ENCODE data around the gene VAX1.

Gene VAX1

DNA sequence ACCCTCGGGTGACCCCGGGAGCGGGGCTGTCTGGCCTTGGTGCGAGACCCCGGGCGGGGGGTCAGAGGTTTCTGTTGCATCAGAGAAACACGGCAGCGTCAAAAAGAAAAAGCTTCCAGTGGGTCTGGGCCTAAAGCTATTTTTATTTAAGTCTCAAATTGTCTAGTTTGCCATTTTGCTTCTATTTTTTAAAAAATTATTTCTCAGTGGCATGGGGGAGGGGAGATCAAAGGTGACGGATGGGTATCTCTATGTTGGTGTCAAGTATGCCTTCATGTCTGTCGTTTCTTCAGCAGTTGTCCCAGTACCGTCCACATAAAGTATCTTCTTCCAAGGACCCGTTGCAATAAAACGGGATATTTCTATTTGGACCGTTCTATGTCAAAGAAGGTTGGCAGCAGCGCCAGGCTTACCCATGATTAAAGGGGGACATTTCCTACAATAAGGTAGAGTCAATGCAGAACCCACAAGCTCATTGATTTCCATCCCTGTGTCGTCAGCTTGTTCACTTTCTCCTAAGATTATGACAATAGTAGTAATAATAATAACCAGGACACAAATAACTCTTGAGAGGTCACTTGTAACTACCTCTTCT is 26.0 kb upstream of the VAX1 start:
- no peak for DNase-seq

DNA sequence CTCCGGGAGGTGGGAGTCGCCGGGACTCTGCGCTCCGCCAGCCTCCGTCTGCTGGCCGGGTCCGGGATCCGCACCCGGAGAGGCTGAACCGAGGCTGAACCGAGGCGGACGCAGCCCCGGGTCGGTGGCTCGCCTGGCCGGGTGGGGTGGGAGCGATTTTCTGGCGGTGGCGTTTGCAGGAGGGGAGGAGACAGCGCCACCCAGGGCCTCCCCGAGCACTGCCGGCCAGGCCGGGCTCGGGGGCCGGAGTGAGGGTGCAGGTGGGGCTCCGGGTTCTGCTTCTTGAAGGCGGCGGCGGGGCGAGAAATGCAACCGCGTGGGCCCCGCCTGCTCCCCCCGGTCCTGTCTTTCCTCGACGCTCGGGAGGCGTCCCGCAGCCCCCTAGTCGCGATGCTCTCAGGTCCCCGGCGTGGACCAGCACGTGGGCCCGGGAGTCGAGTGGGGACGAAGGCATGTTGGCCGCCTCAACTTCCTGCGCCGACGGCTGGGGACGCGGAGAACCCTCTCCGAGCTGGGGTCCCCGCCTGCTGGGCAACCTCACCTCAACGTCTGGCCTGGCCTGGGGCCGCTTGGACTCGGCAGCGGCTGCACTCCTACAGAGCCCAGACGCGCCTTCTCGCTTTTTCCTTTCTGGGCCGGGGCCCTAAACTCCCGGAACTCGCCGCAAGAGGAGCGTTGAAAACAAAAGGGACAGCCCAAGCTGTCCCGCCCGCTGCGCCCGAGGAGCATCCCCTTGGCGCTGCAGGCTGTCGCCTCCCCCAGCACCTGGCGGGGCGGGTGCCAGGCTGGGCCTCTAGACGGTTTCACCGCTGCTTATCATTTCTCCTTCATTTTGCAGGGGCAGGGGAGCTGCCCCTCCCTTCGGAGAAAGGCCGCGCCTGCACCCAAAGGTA is 25.2 kb upstream of the VAX1 start:
- DNase-seq = peak; percentile 17

DNA sequence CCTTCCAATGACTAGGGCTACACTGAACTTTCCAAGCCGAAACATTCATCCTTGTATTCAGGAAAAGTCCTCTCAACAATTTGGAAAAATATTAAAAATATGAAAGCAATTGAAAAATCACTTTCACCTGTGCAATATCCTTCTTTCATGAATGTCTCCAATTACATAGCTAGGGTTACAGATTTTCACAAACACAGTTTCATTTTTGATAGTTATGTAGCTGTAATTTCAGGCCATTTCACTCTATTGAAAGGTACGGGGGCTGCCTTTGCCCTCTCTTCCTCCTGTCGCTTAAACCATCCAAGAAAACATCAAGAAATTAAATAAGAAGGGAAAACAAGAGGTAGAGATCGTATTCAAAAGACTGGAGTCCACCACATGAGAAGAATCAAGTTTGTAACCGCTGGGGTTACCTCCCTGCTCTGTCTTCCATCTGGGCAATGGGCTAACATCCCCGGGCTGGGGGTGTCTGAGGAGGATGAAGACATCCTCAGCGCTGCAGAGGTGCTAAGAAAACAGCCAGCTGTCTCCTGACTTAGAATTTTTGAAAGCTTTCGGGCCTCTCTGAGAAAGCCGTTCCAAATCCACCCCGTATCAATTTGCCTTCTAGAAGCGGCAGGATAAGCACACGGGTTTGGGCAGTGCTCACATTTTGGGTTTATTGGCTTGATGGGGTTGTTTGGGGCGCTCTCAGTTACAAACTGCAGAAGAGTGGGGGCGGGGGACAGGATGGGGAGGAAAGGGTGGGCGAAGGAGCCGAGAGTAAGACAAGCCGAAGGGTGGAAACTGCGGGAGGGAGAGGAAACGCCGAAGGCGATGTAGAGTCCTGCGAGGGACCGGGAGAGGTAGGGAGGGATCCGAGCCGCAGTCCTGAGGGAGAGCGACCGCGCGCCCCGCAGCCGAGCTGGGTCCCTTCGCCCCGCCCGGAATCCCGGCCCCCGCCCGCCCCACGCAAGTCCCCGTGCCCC is 24.3 kb upstream of the VAX1 start:
- no peak for DNase-seq

DNA sequence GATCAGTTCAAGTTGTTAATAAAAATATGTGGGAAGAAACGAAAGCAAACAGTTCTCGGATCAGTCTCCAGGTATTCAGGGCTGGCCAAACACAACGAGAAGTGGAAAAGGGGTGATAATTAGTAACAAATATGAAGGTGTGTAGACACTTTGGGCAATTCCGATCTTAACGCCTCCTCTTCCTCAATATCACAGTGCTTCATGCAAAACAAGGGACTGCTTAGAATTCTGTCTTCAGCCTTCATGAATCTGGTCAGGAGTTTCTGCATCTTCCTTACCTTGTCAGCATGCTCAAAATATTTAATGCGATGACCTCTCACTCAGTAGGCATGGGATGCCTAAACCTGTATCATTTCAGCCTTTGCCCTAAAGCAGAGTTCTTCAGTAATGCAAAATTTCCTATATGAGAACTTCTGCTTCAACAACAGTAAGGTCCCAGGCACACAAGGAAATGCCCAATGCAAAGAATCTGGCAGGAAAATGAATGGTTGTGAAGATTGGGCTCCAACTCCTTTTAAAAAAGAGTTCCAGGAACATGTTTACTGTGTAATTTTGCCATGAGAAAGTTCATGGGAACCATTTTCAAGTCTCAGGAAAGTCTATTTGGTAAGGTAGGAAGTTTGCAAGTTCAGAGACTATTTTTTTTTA is 23.4 kb upstream of the VAX1 start:
- no peak for DNase-seq

DNA sequence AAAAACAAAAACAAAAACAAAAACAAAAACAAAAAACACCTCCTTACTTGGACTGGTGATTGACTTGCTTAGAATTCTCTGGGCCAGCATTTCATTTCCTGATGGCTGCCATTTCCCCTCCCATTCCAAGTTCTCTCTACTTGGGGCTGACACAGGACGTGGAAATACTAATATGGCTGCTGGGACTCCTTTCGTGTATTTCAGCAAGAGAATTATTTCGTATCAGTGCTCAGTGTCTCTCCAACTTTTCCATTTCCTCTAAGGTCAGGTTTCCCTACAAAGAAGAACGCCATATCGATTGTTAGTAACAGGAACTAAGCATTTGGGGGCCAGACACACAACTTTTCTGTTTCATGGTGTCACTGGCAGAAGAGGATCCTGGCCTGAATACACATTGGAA is 22.5 kb upstream of the VAX1 start:
- no peak for DNase-seq

DNA sequence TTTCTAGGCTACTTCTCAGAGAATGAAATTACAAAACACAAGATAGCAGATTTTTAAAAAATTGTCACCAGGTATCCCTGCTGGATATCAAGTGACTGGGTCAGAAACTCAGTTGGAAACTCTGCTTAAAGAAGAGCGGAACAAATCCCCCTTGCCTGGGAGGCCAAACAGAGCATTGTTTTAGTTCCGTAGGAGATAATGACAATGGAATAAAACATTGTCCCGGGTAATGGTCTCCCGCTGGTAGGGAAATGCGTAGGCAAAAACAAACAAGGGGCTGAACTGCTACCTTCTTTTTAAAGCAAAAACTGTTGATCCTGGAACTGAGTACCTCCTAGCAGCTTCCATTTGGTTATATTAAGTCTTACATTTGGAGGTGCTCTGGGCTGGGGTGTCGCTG is 21.3 kb upstream of the VAX1 start:
- no peak for DNase-seq

DNA sequence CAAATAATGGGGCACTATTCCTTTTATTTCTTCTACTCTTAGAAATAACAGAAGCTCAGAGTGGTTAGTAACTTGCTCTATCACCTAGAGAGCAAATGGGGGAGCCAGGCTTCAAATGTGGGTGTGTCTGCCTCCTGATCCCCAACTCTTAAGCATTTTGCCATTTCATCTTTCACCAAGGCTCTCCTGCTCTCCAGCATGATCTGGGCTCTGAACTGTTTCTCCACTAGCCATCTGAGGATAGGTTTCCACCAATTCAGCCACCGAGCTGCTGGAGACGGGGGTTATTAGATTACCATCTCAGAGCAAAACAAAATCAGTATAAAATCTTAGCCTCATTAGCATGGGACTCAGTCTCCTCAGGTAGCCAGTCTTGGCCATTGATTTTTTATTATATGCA is 20.2 kb upstream of the VAX1 start:
- DNase-seq = no peak

DNA sequence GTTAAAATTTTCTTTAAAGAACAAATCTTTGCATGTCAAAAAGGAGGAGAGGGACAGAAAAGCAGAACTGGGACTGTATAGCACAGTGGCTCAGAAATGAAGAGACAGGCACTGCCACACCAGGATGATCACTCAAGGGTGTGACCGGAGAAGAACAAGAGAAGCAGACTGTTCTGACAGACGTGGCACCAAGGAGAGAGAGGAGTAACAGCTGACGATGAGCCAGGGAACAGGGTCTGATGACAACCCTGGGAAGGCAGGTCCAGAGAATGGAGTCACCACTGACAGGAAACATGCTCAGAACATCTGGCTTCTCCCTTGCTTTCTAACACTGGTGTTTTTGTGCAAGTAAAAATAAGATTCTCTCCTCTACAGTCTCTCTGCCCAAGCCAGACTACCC is 14.6 kb upstream of the VAX1 start:
- DNase-seq = no peak

DNA sequence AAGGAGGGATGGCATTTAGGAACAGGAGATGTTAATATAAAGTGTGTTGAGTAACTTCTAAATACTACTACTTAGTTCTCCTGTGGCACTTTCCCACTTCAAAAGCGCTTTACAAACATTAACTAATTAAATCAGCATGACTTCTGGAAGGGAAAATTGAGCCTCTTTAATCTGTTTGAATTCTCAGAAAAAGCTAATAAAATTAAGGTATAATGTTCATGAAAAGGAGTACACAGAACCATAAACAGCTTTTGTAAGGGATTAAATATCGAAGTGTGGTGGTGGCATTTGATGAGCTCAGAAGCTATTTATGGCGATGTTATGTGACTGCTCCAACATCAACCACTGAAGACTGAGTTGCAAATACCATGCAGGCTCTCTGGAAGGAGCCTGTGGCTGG is 10.2 kb upstream of the VAX1 start:
- no peak for DNase-seq

DNA sequence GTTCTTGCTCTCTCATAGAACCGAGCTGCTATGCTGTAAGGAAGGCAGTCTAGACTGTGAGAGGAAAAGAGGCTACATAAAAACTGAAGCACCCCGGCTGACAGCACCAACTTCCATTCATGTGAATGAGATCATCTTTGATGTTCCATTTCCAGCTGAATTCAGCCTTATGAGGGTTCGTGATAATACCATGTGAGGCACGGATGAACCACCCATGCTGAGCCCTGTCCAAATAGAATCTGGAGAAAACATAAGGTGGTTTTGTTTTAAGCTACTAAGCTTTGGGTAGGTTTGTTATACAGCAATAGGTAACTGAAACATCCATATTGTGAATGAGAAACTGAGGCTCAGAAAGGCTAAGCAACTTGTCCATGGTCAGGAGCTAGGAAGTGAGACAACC is 6.9 kb upstream of the VAX1 start:
- no peak for DNase-seq

DNA sequence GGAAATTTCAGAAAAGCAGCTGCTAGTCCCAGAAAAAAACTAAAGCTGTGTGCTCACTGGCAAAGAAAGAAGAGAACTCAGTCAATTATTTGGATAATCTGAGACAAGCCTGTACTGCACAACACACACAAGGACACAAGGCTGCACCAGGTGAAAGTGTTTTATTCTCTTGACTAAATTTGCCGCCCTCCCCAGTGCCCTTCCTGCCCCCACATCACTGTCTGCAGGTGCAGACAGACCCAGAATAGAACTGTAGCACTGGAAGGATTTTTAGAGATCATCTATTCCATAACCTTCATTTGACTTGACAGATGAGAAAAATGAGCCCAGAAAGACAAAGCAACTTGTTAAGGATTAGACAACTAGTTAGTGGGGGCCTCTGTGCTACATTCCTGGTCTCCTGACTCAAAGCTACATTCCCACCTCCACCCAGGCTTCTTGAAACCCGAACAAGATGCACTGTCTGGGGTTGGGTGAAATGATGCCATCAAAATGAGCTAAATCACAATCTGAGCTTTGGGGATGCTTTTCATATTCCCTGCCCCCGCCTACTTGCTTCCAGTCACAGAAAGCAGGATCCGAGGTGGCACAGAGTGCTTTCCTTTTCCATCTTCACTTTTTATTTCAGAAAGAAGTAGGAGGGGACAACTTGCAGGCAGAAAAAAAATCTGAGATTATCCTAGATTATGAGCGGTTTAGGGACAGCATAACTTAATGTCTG is 5.2 kb upstream of the VAX1 start:
- DNase-seq = no peak

DNA sequence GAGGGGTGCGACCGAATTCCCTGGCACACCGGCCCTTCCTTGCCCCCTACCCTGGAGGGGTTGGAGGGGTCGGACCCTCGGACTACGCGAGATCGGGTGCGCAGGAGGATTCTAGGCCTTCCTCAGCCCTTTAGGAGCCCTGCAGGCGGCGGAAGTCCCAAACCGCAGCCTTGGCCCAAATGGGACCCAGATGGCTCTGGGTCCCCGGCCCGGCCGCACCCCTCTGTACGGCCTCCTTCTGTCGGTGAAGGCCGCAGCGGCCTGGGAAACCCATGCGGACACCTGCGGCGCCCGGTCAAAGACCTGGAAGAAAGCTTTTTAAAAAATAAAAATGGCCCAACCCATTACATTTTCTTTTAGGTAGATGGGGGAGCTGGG is 2.4 kb upstream of the VAX1 start:
- DNase-seq = no peak

DNA sequence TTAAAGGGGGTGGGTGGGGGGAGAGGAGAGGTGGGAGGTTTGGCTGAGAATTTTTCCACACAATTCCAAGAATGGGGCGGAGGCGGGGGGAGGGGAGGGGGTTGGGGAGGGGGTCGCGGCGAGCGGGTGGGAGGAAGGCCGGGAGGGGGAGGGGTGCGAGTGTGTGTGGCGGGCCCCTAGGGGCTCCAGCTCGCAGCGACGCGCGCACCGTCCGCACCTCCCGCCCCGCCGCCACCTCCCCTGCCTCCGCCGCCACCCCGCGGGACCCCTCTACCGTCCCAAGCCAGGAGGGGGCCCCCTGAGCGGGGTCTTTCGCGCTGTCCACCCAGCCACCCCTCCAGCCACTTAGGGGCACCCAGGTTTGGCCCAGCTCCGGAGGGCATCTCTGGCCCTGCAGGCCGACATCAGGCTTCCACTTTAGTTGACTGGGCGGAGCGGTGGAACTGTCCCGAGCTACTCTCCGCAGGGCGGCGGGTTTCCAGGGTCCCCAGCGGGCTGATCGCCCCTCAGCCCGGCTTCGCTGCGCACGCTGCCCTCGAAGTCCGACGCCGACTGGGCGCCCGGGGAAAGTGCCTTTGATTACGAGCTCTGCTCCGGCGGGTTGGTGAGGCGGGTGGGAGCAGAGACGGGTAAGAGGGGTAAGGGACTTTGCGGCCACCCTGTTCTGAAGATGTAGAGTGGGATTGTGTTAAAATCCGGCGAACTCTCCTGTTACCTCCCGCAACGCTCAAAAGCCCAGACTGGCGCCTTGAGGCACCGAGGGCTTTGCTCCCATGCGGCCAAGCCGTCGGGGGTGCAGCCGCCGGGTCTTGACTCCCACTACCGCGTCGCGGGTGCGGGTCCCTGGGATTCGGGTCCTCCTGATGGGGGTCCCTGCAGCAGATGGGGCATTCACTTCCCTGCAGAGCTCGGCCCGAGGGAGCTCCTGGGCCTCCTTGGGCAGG is 1.8 kb upstream of the VAX1 start:
- no peak for DNase-seq

DNA sequence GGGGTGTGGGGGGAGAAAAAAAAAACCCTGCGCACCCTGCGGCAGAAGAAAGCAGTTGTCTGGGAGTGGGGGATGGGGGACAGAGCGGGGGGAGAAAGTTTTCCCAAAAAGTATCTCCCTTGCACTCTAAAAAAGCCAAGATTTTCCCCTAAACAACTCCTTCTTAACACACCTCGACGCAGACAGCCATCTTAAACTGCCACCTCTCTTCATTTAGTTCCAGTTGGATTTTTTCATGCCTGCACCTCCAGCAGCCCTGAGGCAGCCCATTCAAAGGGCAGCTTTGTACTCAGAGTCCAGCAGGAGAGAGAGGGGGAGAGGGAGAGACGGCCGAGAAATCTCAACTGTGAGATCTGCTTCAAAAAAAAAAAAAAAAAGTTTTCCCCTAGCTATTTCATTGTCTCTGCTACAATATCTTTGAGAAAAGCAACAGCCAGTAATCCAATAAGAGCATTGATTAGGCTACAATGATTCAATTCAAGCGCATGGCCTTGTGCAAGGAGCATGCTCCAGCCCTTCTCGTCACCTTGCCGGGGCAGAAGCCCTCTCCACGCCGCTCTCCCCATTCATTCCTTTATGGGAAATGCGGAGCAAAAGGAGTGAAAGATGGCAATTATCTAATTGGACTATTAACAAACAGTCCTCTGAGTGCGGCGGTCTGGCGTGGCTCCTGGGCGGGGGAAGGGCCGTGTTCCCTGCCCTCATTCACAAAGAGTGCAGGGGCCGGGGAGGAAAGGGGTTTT is 939 bp upstream of the VAX1 start:
- peak; percentile 31 for DNase-seq

DNA sequence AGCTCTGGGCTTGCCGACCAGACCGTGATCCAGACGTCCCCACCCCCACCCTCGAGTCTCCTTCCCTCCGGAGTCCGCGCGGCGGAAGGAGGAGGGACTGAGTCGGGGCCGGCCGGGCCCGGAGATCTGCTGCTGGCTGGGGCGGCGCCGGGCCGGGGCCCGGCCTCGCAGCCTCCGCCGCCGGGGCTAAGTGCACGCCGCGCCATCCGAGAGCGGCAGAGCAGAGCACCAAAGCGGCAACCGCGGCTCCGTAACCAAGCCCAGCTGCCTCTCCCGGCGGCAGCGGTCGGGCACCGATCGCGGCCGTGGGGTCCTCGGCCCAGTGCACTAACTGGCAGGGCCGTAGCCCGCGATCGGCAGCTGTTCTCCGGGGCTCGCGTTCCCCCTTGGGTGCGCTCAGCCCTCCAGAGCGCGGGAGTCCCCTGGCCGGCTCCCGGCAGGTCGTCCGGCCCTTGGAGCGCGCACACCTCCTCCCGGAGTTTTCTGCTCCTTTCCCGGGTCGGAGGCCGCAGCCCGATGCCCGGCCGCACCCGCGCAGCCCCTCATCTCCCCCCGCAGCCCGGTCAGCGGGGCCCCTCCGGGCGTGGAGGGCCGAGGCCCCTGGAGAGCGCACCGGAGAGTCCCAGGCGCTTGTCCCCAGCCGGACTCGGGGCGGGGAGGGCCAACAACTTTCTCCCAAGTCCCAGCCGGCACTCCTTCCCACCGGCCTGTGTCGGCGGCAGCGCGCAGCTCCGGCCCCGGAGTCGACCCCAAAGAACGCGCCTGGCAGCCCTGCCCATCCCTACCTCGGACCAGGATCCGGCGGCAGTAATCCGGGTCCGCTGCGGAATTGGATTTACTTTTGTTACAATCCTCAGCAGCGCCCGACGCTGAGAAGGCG is 799 bp downstream of the VAX1 start:
- DNase-seq = no peak

DNA sequence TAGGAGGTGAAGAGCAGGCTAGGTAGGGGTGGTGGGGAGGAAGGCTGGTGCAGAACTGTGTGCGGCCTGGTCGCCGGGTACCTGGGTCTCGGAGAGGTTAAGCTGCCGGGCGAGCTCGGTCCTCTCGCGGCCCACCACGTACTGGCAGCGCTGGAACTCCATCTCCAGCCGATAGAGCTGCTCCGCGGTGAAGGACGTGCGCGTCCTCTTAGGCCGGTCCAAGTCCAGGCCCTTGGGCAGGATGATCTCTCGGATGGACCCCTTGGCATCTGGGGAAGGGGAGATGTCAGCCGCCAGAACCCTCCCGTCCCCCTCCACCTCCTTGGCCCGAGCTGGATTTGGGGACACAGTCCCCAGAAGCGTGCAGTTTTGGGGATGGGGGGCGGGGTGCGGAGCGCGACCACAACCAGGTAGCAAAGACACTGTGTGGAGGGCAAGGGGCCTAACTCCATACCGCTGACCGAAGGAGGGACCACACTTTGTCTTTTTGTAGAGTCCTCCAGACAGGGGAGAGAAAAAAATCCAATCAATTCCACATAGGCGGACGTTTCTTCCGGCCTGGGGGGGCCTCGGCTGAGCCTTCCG is 1.6 kb downstream of the VAX1 start:
- DNase-seq = no peak

DNA sequence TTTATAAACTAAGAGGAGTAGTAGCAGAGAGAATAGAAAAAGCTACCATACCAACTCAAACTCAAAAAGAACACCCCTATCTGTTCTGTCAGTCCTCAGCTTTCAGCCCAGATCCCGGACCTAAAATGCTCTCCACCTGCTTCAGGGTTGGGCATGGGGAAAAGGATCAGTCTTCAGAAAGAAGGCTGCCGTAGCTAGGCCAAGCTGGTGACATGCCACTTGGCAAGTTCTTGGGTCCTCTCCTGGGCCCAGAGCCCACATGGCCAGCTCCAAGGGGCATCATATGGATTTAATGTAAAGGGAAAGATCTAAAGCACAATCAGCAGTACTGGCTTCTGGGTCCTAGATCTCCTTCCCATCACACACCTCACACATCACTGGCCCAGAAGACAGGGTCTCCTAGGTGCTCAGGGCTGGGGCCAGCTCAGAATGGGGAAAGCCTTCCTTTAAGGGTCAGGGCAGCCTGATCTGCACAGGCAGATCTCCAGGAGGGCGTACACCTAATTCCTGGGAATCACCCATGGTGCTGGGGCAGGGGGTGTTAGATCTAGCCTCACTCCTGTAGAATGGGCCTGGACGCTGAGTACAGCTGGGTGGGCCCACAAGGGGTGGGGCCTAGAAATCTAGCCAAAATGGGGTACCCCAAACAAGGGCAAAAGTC is 2.5 kb downstream of the VAX1 start:
- DNase-seq = no peak

DNA sequence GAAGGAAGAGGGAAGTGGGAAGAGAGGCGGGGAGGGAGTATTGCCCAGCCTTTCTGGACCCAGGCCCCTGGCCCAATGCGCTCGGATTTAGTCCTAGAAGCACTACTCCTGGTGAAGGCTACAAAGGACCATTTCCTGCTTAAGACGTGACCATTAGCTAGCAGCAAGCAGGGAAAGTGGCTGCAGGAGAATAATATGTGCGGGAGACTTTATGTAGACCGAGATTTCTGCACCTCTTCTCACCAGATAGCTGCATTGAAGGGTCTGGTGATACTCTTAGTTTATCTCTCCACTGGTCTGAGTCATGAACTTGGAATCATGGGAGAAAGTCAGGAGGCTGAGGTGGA is 3.1 kb downstream of the VAX1 start:
- no peak for DNase-seq

Measured in NCI-H526 treated with DMSO at 0.1 percent for 48 hours (cell line).